H1 (cell line): ENCODE data around the gene WIPI1. TPM values are rescaled to one million over a fixed set of nuclear protein-coding genes. Genes with fewer than 3 reads are reported as not detected.

Source experiments
- CTCF ChIA-PET: fragments of 300-600 bp; sonication (Branson Sonifier 250); formaldehyde crosslinking; loops from one replicate; lab custom pipeline; 2021; ENCODE audit not compliant: partially characterized antibody; lab: Charles Lee
- POLR2A ChIA-PET: fragments of 300-600 bp; sonication (Branson Sonifier 250); formaldehyde crosslinking; loops from one replicate; lab custom pipeline; 2021; ENCODE audit warnings: inconsistent platforms; ENCODE audit not compliant: partially characterized antibody; lab: Charles Lee
- DNase-seq, 2 experiments: peaks; one replicate each; pipeline versions ENCODE4 v3.0.0 to v3.0.0-alpha.2; 2010 to 2022; ENCODE audit warnings: low spot score in 2 of 2, low read depth in 1 of 2, mixed read lengths in 1 of 2
- FAIRE-seq: peaks from 2 replicates; lab custom pipeline; 2011; peaks lifted over from hg19 to GRCh38; lab: Jason Lieb, UNC
- H2AFZ ChIP-seq: 2 replicates; pipeline ENCODE4 v1.8.1; 2012; ENCODE audit warnings: low read length, inconsistent platforms
- H2AK5ac ChIP-seq: 2 replicates; pipeline ENCODE4 v1.6.1; 2013; ENCODE audit warnings: low read depth, low read length
- H2BK120ac ChIP-seq: replicated peaks from 2 replicates; pipeline ENCODE3; 2013; ENCODE audit warnings: low read depth, low read length, inconsistent platforms
- H2BK12ac ChIP-seq: 2 replicates; pipeline ENCODE4 v1.6.1; 2013; ENCODE audit warnings: low read depth, low read length
- H2BK15ac ChIP-seq: 2 replicates; pipeline ENCODE4 v1.6.1; 2013; ENCODE audit warnings: low read length
- H2BK20ac ChIP-seq: 2 replicates; pipeline ENCODE4 v1.6.1; 2013; ENCODE audit warnings: low read length
- H2BK5ac ChIP-seq: 2 replicates; pipeline ENCODE4 v1.6.1; 2013; ENCODE audit warnings: low read depth, low read length
- H3K14ac ChIP-seq: 2 replicates; pipeline ENCODE4 v1.6.1; 2013; ENCODE audit warnings: inconsistent platforms; ENCODE audit not compliant: insufficient read length
- H3K18ac ChIP-seq: 2 replicates; pipeline ENCODE4 v1.6.1; 2013; ENCODE audit warnings: low read length; ENCODE audit errors: extremely low read depth
- H3K23ac ChIP-seq: 2 replicates; pipeline ENCODE4 v1.6.1; 2013; ENCODE audit warnings: inconsistent platforms; ENCODE audit not compliant: insufficient read length
- H3K23me2 ChIP-seq: 2 replicates; pipeline ENCODE4 v1.6.1; 2013; ENCODE audit warnings: low read depth, low read length
- H3K27ac ChIP-seq: 2 replicates; pipeline ENCODE4 v1.6.1; 2011; ENCODE audit warnings: low read depth, low read length, inconsistent platforms
- H3K27me3 ChIP-seq, 4 experiments: replicated peaks in 1 of 4; 1 replicate in 1 of 4; 2 replicates in 3 of 4; pipeline versions ENCODE4 v1.6.1 to v1.8.1; 2011 to 2013; ENCODE audit warnings: low read length in 3 of 4, mild to moderate bottlenecking in 3 of 4, inconsistent platforms in 2 of 4, mixed read lengths in 2 of 4, moderate library complexity in 1 of 4; ENCODE audit not compliant: control insufficient read depth in 3 of 4, insufficient read depth in 3 of 4; ENCODE audit errors: extremely low read depth in 1 of 4
- H3K36me3 ChIP-seq, 4 experiments: 2 replicates each; pipeline versions ENCODE4 v1.6.1 to v1.8.1; 2011 to 2013; ENCODE audit warnings: mild to moderate bottlenecking in 4 of 4, low read length in 3 of 4, moderate library complexity in 2 of 4, control low read depth in 1 of 4, inconsistent platforms in 1 of 4; ENCODE audit not compliant: insufficient read depth in 4 of 4, control insufficient read depth in 2 of 4
- H3K4ac ChIP-seq: replicated peaks from 2 replicates; pipeline ENCODE3; 2013; ENCODE audit warnings: low read length, low read depth, mixed read lengths, inconsistent platforms; ENCODE audit not compliant: insufficient read length
- H3K4me1 ChIP-seq, 4 experiments: replicated peaks in 1 of 4; 1 replicate in 1 of 4; 2 replicates in 3 of 4; pipeline versions ENCODE4 v1.6.1 to v1.8.1; 2011 to 2013; ENCODE audit warnings: low read length in 3 of 4, inconsistent platforms in 2 of 4, mixed read lengths in 1 of 4; ENCODE audit not compliant: insufficient read depth in 4 of 4, control insufficient read depth in 3 of 4
- H3K4me2 ChIP-seq, 2 experiments: 2 replicates each; pipeline versions ENCODE4 v1.6.1 to v1.8.1; 2011 to 2013; ENCODE audit warnings: low read depth in 2 of 2, low read length in 2 of 2, control low read depth in 1 of 2, inconsistent platforms in 1 of 2, mild to moderate bottlenecking in 1 of 2; ENCODE audit not compliant: insufficient read depth in 1 of 2
- H3K4me3 ChIP-seq, 4 experiments: fragments of 200-600, 300-600 bp in 1 of 4; sonication (generic), shearing (Covaris generic), sonication (Bioruptor Twin) in 1 of 4; 2 replicates each; pipeline versions ENCODE4 v1.5.1 to v1.8.1; 2011 to 2016; ENCODE audit warnings: low read length in 4 of 4, low read depth in 3 of 4, control low read depth in 2 of 4, inconsistent platforms in 2 of 4, mild to moderate bottlenecking in 2 of 4, mixed read lengths in 1 of 4, moderate library complexity in 1 of 4; ENCODE audit not compliant: insufficient read depth in 2 of 4; ENCODE audit errors: extremely low read depth in 1 of 4
- H3K56ac ChIP-seq: replicated peaks from 2 replicates; pipeline ENCODE3; 2013; ENCODE audit warnings: low read depth, mild to moderate bottlenecking, mixed read lengths, low read length, inconsistent platforms; ENCODE audit not compliant: insufficient read length
- H3K79me1 ChIP-seq: 2 replicates; pipeline ENCODE4 v1.6.1; 2013; ENCODE audit warnings: low read depth, low read length, control low read depth
- H3K79me2 ChIP-seq, 2 experiments: 2 replicates each; pipeline versions ENCODE4 v1.6.1 to v1.8.1; 2012 to 2013; ENCODE audit warnings: low read length in 2 of 2, mild to moderate bottlenecking in 2 of 2, inconsistent platforms in 1 of 2; ENCODE audit not compliant: insufficient read depth in 2 of 2, control insufficient read depth in 1 of 2
- H3K9ac ChIP-seq, 4 experiments: replicated peaks in 1 of 4; 1 replicate in 1 of 4; 2 replicates in 3 of 4; pipeline versions ENCODE4 v1.6.1 to v1.8.1; 2011 to 2013; ENCODE audit warnings: low read depth in 3 of 4, low read length in 3 of 4, control low read depth in 2 of 4, mild to moderate bottlenecking in 2 of 4, moderate library complexity in 2 of 4, inconsistent platforms in 1 of 4; ENCODE audit errors: extremely low read depth in 1 of 4
- H3K9me3 ChIP-seq, 2 experiments: 2 replicates each; pipeline versions ENCODE4 v1.6.1 to v1.8.1; 2012 to 2013; ENCODE audit warnings: mild to moderate bottlenecking in 2 of 2, moderate library complexity in 2 of 2, control low read depth in 1 of 2, inconsistent platforms in 1 of 2, low read depth in 1 of 2, low read length in 1 of 2, mixed read lengths in 1 of 2; ENCODE audit not compliant: insufficient read depth in 2 of 2
- H4K20me1 ChIP-seq, 2 experiments: replicated peaks in 1 of 2; 2 replicates each; pipeline versions ENCODE3 to v1.8.1; 2011 to 2013; ENCODE audit warnings: inconsistent platforms in 2 of 2, low read length in 2 of 2, mild to moderate bottlenecking in 1 of 2; ENCODE audit not compliant: insufficient read depth in 2 of 2, control insufficient read depth in 1 of 2
- H4K5ac ChIP-seq: 2 replicates; pipeline ENCODE4 v1.6.1; 2013; ENCODE audit warnings: low read length, low read depth, mixed read lengths, inconsistent platforms; ENCODE audit not compliant: insufficient read length
- H4K8ac ChIP-seq: 2 replicates; pipeline ENCODE4 v1.8.0; 2013; ENCODE audit warnings: mild to moderate bottlenecking, moderate library complexity, low read length, inconsistent platforms; ENCODE audit not compliant: insufficient read depth; ENCODE audit errors: extremely low read depth
- H4K91ac ChIP-seq: replicated peaks from 2 replicates; pipeline ENCODE3; 2013; ENCODE audit warnings: low read length, mixed read lengths, inconsistent platforms; ENCODE audit not compliant: insufficient read length
- ATF2 ChIP-seq: IDR thresholded peaks from 2 replicates; pipeline ENCODE4 v1.6.1; 2012; ENCODE audit warnings: low read length, inconsistent platforms
- CBX8 ChIP-seq: fragments of 300-800, 300-1000 bp; sonication (generic); IDR thresholded peaks from 2 replicates; pipeline ENCODE4 v1.7.1; 2016; ENCODE audit warnings: low read depth, low read length, borderline replicate concordance
- CTCF ChIP-seq, 3 experiments: IDR thresholded peaks; 1 replicate in 2 of 3; 2 replicates in 1 of 3; pipeline versions ENCODE4 v1.5.1 to v1.6.1; 2011; ENCODE audit warnings: low read length in 3 of 3, mild to moderate bottlenecking in 3 of 3, inconsistent platforms in 2 of 3, low read depth in 1 of 3, moderate library complexity in 1 of 3; ENCODE audit not compliant: insufficient read depth in 1 of 3; ENCODE audit errors: control extremely low read depth in 1 of 3
- GABPA ChIP-seq: IDR thresholded peaks from 2 replicates; pipeline ENCODE4 v1.6.1; 2011; ENCODE audit warnings: mild to moderate bottlenecking, low read length, moderate library complexity, borderline replicate concordance; ENCODE audit not compliant: insufficient read depth
- MAFK ChIP-seq: IDR thresholded peaks from 2 replicates; pipeline ENCODE4 v1.6.1; 2012; ENCODE audit warnings: low read depth, mild to moderate bottlenecking, improper control_type of control experiment, low read length
- NANOG ChIP-seq: IDR thresholded peaks from 2 replicates; pipeline ENCODE4 v1.6.1; 2011; ENCODE audit warnings: low read length, low read depth, mild to moderate bottlenecking, inconsistent platforms; ENCODE audit not compliant: insufficient read depth, poor library complexity, severe bottlenecking
- POU5F1 ChIP-seq: IDR thresholded peaks from 2 replicates; pipeline ENCODE4 v1.6.1; 2011; ENCODE audit warnings: low read depth, mild to moderate bottlenecking, low read length, moderate library complexity
- RXRA ChIP-seq: IDR thresholded peaks from 2 replicates; pipeline ENCODE4 v1.6.1; 2011; ENCODE audit warnings: low read depth, mild to moderate bottlenecking, low read length, moderate library complexity; ENCODE audit not compliant: insufficient read depth
- WGBS, 2 experiments: shearing (Covaris generic) in 1 of 2; methylation state at CpG; one replicate each; pipeline versions ENCODE4 v1.1.6 to v1.1.7; 2013 to 2015; ENCODE audit warnings: low lambda C conversion rate in 2 of 2, mixed read lengths in 2 of 2, inconsistent platforms in 1 of 2, low coverage in 1 of 2, missing lambda C conversion rate in 1 of 2; ENCODE audit not compliant: insufficient replicate concordance in 2 of 2, insufficient coverage in 1 of 2, insufficient read length in 1 of 2; ENCODE audit errors: extremely low coverage in 1 of 2, missing lambda C conversion rate in 1 of 2; 5-methylcytosine and 5-hydroxymethylcytosine counted together
- polyA plus RNA-seq, 7 experiments: library from polyadenylated mRNA; depleted of rRNA in 3 of 7; stranded (reverse) in 5 of 7; unstranded in 2 of 7; fragments of >200 nt in 5 of 7; fragments of 200-250 nt in 2 of 7; gene quantifications; 1 replicate in 5 of 7; 2 replicates in 1 of 7; 4 replicates in 1 of 7; pipeline versions ENCODE4 v1.2.1 to v1.2.3, GENCODE V29; 2011 to 2013; ENCODE audit warnings: missing spikeins in 2 of 7, mixed read lengths in 2 of 7
- total RNA-seq: library from RNA; stranded (reverse); fragmentation: NEBNext Ultra II Directional; extraction: Animal tissue kit (Norgen Biotek cat#: 25700); gene quantifications from 2 replicates; pipeline ENCODE4 v1.2.1, GENCODE V29; 2021

The WIPI1 gene
- total and polyA plus RNA-seq, 2 of the 8 experiments (the other 6 are each of a cell fraction or from before 2014, with no cell fraction given) = 16.6 to 17.4 TPM

- Histone ChIP-seq H3K14ac (no peak overlapping the region), H3K27me3 (no peaks in the 10 kb centered on the region), H3K4ac (no peak overlapping the region), H2AK5ac (no peak overlapping the region), H4K8ac (no peak overlapping the region), H2BK120ac (no peak overlapping the region), H2BK15ac (no peak overlapping the region), H3K4me2 (no peak overlapping the region), H3K23me2 (no peaks in the 10 kb centered on the region), H3K9me3 (no peaks in the 10 kb centered on the region), H3K4me1 (peaks cover 0 to 4% (median 0%) of the 10 kb centered on the region in 4 experiments; a peak in 2 of 7 replicates), H3K9ac (no peak overlapping the region), H4K20me1 (no peaks in the 10 kb centered on the region), H3K4me3 (no peak overlapping the region), H3K79me1 (no peaks in the 10 kb centered on the region), H4K5ac (no peak overlapping the region), H3K23ac (no peak overlapping the region), H3K36me3 (0 out of 8 replicates have a peak, but pooled peaks cover 0 to 3% (median 0%) of the 10 kb centered on the region in 4 experiments), H3K18ac (no peak overlapping the region), H2BK5ac (no peak overlapping the region), H2AFZ (no peak overlapping the region), H2BK12ac (no peak overlapping the region), H3K56ac (no peak overlapping the region), H3K27ac (no peak overlapping the region), H4K91ac (no peak overlapping the region), H2BK20ac (no peak overlapping the region), H3K79me2 (no peaks in the 10 kb centered on the region)
- WGBS, 2 experiments = 78% methylated on average over 8 of the region's 8 CpGs; no CpG with 5 or more reads in 1 of the 2 experiments
- DNase-seq = no peak
- FAIRE-seq = no peak
- POLR2A ChIA-PET = interaction anchor here (0.7 kb wide), 1 partner anchor 151 kb away, joined by 3 read pairs; no protein-coding TSS in a partner anchor
- CTCF ChIA-PET = interaction anchor here (0.5 to 9.2 kb wide), 7 partner anchors 5 to 238 kb away, joined by 3 to 67 read pairs (median 4); no protein-coding TSS in a partner anchor
- no peak for TF ChIP-seq ATF2
- no peak for TF ChIP-seq RXRA
- TF ChIP-seq NANOG = no peak
- no peak for TF ChIP-seq POU5F1
- no peak for TF ChIP-seq MAFK
- no peak for TF ChIP-seq CTCF (IDR thresholded peaks at IDR 0.05; ENCODE audit: control extremely low read depth in 1 of 3, insufficient read depth in 1 of 3, low read depth in 1 of 3, low read length in 3 of 3)
- no peak for TF ChIP-seq CBX8
- no peak for TF ChIP-seq GABPA
Observed at GRCh38 chr17:68439656-68440290, 17.5 kb downstream of the WIPI1 start.
